Glomerular visceral epithelial cell (primary cell): ENCODE results near the gene FBXL13.
"Not testable (repeated sequence)": the region's sequence is repeated elsewhere in the genome, so short reads cannot be mapped to it uniquely, and the experiment has no call there.

Experiments used
- DNase-seq: peaks from one replicate; pipeline ENCODE4 v3.0.0-alpha.2; 2016; ENCODE audit errors: extremely low spot score

Gene FBXL13

DNA sequence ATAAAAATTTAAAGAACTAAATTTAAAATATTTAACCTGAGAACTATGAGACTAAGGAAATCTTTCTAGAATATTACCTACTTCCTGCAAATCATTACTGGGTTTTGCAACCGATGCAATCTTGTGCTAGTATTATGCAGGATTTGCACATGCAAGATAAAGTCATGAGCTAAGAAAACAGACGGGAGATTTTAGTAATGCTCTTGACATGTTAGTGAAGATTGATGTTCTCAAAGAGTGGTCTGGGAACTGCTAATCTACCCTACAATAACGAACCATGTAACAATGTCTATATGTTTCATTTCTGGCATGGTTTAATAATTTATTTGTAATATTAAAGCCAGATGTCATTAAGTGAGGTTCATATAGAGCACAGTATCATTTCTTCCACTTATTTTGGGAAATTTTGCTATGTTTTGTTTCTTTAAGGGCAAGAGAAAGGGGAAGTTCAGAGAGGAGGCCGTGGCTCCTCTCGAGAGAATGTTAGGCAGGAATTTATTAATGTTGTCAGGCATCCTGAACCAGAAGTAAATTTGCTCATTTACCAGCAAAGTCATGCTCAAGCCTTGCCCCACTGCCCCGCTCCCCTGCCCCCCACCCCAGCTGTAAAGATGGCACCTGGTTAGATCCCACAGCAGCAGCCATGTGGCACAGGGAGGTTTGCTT, 139.0 kb downstream of the FBXL13 start:
- DNase-seq: no peak

- DNase-seq: no peak
Measured at GRCh38 chr7:102934701-102935100, 139.9 kb downstream of the FBXL13 start.

DNA sequence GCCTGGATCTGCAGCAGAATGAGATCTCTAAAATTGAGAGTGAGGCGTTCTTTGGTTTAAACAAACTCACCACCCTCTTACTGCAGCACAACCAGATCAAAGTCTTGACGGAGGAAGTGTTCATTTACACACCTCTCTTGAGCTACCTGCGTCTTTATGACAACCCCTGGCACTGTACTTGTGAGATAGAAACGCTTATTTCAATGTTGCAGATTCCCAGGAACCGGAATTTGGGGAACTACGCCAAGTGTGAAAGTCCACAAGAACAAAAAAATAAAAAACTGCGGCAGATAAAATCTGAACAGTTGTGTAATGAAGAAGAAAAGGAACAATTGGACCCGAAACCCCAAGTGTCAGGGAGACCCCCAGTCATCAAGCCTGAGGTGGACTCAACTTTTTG, 140.4 kb downstream of the FBXL13 start:
- DNase-seq: no peak

- DNase-seq: no peak
Measured at GRCh38 chr7:102933763-102934162, 140.8 kb downstream of the FBXL13 start.

GRCh38 chr7:102931757-102932156, 142.8 kb downstream of the FBXL13 start:
- DNase-seq: no peak

GRCh38 chr7:102927312-102927933, 147.2 kb downstream of the FBXL13 start:
- peak; percentile 86 for DNase-seq

DNA sequence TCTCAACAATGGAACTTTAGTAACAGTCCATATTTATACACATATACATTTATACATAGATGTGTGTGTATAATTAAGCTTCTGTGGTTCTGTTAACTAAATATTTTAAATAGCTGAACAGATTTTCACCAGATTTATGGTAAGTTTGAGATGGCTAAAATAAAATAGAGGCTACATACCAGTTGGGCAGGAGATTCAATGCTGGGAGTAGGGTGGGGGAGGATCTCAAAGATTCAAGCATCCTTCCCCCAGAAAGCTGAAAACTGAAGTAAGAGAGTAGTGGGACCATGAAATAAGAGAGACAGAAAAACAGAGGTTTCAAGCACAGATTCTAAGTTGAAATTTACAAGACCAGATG, 147.8 kb downstream of the FBXL13 start:
- no peak for DNase-seq

DNA sequence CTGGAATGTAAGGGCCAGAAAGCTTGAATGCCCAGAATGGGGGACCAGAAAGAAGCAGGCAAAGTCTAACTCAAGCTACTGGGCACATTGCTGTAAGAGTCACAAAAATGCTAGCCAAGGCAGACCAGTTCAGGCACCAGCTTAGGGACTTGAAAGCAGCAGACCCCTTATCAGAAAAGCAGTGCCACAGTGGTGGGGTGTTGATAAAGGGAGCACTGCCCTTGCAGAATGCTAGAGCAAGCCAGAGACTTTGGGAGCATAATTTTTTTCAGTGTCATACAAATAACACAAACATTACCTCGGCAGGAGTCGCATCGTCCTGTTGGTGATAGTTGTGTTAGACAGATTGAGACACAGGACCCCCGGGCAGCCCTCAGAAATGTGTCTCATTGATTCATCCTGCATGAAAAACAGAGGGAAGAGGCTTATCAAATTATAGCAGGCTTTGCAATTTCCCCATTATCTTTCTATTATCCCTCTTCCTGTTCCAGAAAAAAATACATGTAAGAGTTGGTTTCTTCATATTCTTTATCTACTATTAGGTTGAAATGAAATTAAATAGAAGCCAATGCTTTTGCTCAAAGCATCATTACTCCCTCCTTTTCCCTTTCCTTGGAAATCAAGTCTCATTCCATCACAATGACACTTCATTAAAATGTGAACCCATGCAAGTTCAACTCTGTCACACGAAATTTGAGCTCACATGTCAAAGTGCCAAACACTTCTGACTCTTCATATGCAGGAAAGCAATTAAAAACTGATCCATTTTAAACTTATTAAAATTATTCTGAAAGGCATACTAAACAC, 148.4 kb downstream of the FBXL13 start:
- no peak for DNase-seq

GRCh38 chr7:102918845-102919244, 155.8 kb downstream of the FBXL13 start:
- DNase-seq: no peak

- DNase-seq: no peak
Measured at GRCh38 chr7:102917436-102918353, 156.9 kb downstream of the FBXL13 start.

DNA sequence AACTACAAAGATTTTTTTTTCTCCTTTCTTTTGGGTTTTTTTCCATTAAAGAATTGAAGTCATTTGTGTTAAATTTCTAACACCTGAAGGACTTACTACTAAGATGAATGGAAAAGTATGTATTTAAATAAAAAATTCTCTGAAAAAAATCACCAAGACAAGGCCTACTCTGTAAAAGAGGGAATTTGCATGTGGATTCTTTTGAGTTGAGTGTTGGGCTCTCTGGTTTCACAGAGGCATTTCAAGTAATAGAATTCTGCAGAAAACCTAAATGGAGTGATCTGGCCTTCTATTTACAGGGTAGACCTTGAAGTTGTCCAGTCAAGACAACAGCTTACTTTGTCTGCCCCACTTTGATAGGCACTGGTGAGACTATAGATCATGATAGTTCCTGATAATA, 157.7 kb downstream of the FBXL13 start:
- DNase-seq: no peak

DNA sequence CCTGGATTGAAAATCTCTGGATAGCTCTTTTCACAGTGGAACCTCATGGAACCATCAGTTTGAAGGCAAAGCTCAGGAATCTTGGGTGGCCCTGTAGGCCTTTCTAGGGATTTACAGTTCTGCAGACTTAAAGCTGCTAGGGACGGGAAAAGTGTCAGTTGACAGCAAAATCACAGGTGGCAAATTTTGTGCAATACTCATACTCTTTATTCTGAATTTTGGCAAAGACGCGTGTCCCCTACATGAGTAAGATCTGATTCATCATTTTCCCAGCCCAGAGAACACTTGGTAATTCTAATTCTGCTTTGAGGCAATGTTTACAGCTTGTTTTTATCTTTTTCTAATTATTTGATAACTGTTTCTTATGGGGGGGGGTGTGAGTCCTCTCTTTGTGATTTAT, 158.2 kb downstream of the FBXL13 start:
- DNase-seq: peak; percentile 51

DNA sequence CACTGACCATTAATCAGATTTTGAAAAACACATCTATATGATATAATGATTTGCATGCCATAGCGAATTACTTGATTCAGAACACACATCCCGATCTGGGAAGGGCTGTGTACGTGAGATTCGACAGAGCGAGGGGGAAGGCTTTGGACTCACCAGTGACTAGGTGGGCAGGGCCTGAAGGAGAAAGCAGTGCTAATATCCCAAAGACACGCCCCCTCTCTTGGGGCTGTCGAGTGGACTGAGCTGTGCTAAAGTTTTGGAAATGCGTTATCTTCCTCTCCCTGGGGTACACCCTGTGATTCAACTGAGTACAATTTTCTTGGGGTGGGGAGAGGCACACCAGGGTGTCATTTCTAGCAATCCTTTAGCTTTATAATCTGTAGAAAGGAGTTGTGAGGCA, 160.0 kb downstream of the FBXL13 start:
- no peak for DNase-seq

GRCh38 chr7:102913826-102914225, 160.8 kb downstream of the FBXL13 start:
- no peak for DNase-seq

DNA sequence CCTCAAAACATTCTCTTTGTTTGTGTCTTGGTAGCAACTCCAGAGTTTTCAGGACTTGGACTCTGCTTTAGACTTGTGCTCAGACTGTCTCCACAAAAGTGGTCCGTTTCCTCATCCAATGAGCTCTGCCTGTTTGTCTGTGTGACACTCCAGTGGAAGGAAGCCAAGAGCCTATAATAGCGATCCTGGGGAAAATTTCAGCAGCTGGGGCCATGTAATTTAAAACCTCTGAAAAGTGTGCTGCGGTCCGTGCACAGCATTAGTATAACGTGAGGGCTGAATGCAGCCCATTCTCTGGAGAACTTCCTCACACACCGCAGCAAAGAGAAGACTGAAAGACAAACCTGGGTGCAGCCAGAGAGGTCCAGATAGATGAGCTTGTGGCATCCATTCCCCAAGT, 161.9 kb downstream of the FBXL13 start, which contains the start of gene LRRC17:
Gene LRRC17 (plus strand): TSS at position 259 of the 400 bp plus-strand sequence. CDS start 20,914 bp downstream, outside the sequence.
- peak; percentile 79 for DNase-seq

DNA sequence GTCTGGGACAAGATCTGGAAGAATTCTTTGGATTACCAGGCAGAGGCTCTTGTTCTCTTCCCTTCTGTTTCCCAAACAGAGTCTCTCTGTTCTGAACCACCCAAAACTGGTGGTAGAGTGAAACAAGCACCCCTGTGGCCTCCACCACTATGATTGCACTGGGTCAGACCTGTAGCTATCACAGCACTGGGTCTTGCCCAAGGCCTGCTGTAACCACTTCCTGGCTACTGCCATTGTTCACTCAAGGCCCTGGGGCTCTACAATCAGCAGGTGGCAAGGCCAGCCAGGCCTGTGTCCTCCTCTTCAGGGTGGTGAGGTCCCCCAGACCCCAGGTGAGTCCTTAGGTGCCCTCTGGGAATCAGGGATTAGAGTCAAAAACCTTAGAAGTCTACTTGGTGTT, 165.9 kb downstream of the FBXL13 start:
- DNase-seq: no peak

DNA sequence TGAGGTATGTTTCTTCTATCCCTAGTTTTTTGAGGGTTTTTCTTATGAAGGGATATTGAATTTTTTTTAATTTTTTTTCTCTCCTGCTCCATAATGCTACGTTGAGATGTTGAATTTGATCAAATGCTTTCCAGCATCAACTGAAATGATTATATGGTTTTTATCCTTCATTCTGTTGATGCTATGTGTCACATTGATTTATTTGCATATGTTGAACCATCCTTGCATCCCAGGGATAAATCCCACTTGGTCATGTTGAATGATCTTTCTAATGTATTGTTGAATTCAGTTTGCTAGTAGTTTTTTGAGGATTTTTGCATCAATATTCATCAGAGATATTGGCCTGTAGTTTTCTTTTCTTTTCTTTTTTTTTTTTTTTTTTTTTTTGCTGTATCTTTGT, 171.0 kb downstream of the FBXL13 start:
- not testable (repeated sequence) for DNase-seq

- DNase-seq: not testable (repeated sequence)
Measured at GRCh38 chr7:102902052-102902451, 172.5 kb downstream of the FBXL13 start.

DNA sequence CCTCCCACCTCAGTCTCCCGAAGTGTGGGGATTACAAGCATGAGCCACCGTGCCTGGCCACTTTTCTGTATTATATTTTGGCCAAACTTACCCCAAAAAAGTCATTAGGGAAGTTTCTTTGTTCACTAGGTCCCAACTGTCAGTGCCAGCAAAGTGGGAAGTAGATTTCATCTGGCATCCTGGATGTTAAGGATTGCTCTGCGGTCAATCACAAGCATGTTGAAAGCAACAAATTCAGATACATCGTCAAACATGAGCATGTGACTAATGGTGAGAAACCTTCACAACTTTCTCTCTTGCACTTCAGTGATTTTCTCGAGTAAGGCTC, 176.1 kb downstream of the FBXL13 start:
- no peak for DNase-seq

DNA sequence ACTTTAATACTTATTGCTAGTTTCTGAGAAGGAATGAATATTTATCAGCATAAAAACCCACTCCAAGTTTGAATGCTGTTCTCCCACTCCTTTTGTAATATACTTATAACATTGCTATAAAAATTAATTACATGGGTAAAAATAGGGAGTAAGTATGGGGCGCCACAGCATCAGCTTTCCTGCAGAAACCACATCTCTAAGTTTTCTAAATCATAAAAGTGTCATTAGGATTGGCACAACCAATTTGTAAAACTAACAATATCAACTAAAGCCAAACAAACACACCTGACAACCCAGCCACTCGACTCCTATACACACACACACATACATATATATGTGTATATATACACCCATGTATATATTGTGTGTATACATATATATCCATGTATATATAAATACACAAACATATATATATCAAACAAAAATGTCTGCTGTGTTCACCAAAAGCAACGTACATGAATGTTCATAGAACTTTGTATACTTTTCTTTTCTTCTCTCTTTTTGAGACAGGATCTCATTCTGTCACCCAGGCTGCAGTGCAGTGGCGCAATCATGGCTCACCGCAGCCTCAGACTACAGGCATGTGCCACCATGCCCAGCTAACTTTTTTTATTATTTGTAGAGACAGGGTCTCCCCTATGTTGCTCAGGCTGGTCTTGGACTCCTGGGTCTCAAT, 176.6 kb downstream of the FBXL13 start:
- DNase-seq: no peak

- no peak for DNase-seq
Measured at GRCh38 chr7:102897211-102897631, 177.4 kb downstream of the FBXL13 start.
